ENCODE measurements around the gene KNDC1. TPM values are rescaled to one million over a fixed set of nuclear protein-coding genes. Genes with fewer than 3 reads are reported as not detected.

Gene KNDC1
- total and polyA plus RNA-seq, 2 donors (not counting 3 experiments of a cell fraction or from before 2014, with no cell fraction given), result not detected

DNA sequence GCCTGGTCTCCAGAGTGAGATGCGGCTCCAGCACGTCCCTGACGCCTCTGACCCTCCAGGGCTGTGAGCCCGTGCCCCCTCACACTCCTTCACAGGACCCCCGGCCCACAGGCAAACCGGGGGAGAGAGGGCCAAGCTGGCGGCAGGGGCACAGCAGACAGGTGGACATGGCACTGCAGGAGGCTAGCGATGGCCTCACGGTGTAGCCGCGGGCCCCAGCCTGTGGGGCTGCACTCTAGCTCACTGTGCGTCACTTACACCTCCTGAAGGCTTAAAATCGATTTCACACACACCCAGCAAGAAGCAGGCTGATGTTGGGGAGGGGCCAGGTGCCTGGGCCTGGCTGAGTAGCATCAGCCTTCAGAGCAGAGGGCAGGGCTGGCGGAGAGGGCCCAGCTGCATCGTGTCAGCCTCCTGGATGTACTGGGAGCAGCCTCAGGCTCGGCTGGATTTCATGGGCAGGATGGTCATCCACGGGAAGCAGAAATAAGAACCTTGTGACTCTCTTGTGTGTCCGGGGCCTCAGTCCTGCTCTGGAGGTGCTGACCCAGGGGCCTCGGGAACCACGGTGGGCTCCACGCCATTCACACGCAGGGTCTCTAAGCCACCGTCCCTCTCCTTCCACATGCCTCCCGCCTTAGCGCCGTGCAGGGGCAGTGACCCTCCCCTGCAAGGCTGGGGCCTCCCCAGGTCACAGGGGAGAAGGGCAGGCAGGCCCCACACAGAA, 19.4 kb upstream of the KNDC1 start:
- FAIRE-seq (no peak), DNase-seq (ENCODE audit: low read depth, low spot score) (no peak)
- Histone ChIP-seq H3K36me3 (ENCODE audit: control insufficient read depth in 2 of 2, extremely low read depth in 1 of 2, insufficient read depth in 2 of 2, low read length in 2 of 2) (no peaks in the 10 kb centered on the region), H3K9me1 (replicated peaks; ENCODE audit: control insufficient read depth, extremely low read depth, insufficient read depth, low read length) (no peaks in the 10 kb centered on the region), H3K9me3 (replicated peaks; ENCODE audit: control insufficient read depth, insufficient read depth, low read length) (no peaks in the 10 kb centered on the region), H3K4me3 (replicated peaks in 1 of 3; ENCODE audit: insufficient read depth in 1 of 3, low read depth in 1 of 3, low read length in 3 of 3) (no peak overlapping the region), H3K27ac (ENCODE audit: insufficient read depth, low read depth, low read length) (no peak overlapping the region), H3K4me2 (ENCODE audit: insufficient read depth, low read length) (no peak overlapping the region), H3K79me2 (ENCODE audit: control insufficient read depth, insufficient read depth, low read length) (no peaks in the 10 kb centered on the region), H3K4me1 (ENCODE audit: control insufficient read depth, extremely low read depth, insufficient read depth, low read length) (no peaks in the 10 kb centered on the region), H4K20me1 (replicated peaks; ENCODE audit: control insufficient read depth, extremely low read depth, insufficient read depth, low read length) (no peaks in the 10 kb centered on the region), H3K27me3 (ENCODE audit: control insufficient read depth in 2 of 2, insufficient read depth in 2 of 2, low read length in 2 of 2) (no peaks in the 10 kb centered on the region), H2AFZ (ENCODE audit: low read depth, low read length) (no peak overlapping the region), H3K9ac (replicated peaks; ENCODE audit: extremely low read depth, insufficient read depth, low read length) (no peak overlapping the region)
- intact Hi-C loops (cut with micrococcal nuclease), result loop anchor here (5.0 kb wide), 1 partner anchor 198 kb away; the partner anchor contains the start of gene CFAP46
- ChIA-PET CTCF (no interaction called here), POLR2A (no interaction called here)
- no TSS peak for BruUV-seq (replicated peaks)
- TF ChIP-seq, protein P1, sequence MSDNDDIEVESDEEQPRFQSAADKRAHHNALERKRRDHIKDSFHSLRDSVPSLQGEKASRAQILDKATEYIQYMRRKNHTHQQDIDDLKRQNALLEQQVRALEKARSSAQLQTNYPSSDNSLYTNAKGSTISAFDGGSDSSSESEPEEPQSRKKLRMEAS (IDR thresholded peaks at IDR 0.05; ENCODE audit: insufficient read depth, insufficient read length), result no peak
- TF ChIP-seq FOS (IDR thresholded peaks at IDR 0.05; ENCODE audit: borderline replicate concordance, insufficient read depth, low read length) (no peak), EZH2 (IDR thresholded peaks at IDR 0.05; ENCODE audit: borderline replicate concordance, low read depth, low read length, severe bottlenecking) (no peak), JUN (IDR thresholded peaks at IDR 0.05; ENCODE audit: borderline replicate concordance, insufficient read depth, insufficient read length, low read depth) (no peak), CTCF (IDR thresholded peaks at IDR 0.05; ENCODE audit: extremely low read depth in 1 of 2, insufficient read depth in 1 of 2, low read depth in 1 of 2, low read length in 2 of 2) (no peak), POLR2A (IDR thresholded peaks at IDR 0.05; ENCODE audit: low read depth, low read length) (no peak), MYC (IDR thresholded peaks at IDR 0.05; ENCODE audit: low read depth, low read length) (no peak), GATA2 (IDR thresholded peaks at IDR 0.05; ENCODE audit: insufficient read depth, insufficient read length, low read depth, low read length) (no peak)
- dilution Hi-C loops (cut with MboI; ENCODE audit: extremely low pct_ligation_motif_present, low sequenced_read_pairs), result no loop called here
